ENCODE data around the gene NUP62.

DNA sequence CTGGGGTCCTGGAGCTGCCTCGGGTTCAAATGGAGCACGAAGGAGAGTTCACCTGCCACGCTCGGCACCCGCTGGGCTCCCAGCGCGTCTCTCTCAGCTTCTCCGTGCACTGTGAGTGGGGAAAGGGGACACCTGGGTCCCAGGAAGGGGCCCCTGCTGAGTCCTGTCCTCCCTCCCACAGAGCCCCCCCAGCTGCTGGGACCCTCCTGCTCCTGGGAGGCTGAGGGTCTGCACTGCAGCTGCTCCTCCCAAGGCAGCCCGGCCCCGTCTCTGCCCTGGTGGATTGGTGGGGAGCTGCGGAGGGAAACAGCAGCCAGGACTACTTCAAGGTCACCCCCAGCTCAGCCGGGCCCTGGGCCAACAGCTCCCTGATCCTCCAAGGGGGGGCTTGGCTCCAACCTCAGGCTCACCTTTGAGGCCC, 42.7 kb upstream of the NUP62 start:
- TF ChIP-seq, protein P1, sequence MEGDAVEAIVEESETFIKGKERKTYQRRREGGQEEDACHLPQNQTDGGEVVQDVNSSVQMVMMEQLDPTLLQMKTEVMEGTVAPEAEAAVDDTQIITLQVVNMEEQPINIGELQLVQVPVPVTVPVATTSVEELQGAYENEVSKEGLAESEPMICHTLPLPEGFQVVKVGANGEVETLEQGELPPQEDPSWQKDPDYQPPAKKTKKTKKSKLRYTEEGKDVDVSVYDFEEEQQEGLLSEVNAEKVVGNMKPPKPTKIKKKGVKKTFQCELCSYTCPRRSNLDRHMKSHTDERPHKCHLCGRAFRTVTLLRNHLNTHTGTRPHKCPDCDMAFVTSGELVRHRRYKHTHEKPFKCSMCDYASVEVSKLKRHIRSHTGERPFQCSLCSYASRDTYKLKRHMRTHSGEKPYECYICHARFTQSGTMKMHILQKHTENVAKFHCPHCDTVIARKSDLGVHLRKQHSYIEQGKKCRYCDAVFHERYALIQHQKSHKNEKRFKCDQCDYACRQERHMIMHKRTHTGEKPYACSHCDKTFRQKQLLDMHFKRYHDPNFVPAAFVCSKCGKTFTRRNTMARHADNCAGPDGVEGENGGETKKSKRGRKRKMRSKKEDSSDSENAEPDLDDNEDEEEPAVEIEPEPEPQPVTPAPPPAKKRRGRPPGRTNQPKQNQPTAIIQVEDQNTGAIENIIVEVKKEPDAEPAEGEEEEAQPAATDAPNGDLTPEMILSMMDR (IDR thresholded peaks at IDR 0.05), result no peak
- TF ChIP-seq POLR2A (IDR thresholded peaks at IDR 0.05), result no peak

All from prostate gland (tissue), 2 donors.